Measurements from ENCODE around the gene RUNDC1. TPM values are rescaled to one million over a fixed set of nuclear protein-coding genes. Genes with fewer than 3 reads are reported as not detected.
"Not testable (repeated sequence)": the region's sequence is repeated elsewhere in the genome, so short reads cannot be mapped to it uniquely, and the experiment has no call there.

Gene RUNDC1
- polyA plus RNA-seq (2012; ENCODE audit: missing spikeins), result 10.7 TPM

DNA sequence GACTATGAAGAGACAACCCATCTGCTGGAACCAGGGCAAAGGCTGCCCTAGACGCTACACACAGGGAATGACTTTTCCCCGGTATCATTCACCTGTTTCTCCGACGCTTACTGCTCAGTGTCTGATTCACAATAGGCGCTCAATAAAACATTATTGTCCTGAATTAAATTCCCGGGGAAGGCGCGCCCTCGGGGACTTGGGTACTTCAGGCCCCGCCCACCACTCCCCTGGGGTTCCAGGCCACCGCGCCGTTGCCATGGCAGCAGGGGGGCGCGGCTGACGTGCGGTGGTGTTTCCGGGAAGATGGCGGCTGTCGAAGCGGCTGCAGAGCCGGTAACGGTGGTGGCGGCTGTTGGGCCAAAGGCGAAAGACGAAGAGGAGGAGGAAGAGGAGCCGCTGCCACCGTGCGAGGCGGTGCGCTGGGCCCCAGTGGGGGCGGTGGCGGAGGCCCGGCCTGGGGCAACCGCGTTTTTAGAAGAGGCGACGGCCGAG is at the start of gene RUNDC1:
Gene RUNDC1, plus strand, starts transcription at position 292 of the 492 bp plus-strand sequence. Its CDS starts 12 bp downstream, at position 304.
- FAIRE-seq, result peak; percentile 67
- TF ChIP-seq POLR2AphosphoS5 (IDR thresholded peaks at IDR 0.05; ENCODE audit: low read depth, low read length) (no peak), POLR2A (IDR thresholded peaks at IDR 0.05; ENCODE audit: low read depth, low read length) (peak; percentile 68; the same call in 1 of the 2 replicates), TAF1 (IDR thresholded peaks at IDR 0.05; ENCODE audit: borderline replicate concordance, low read depth, low read length) (peak; percentile 38; the same call in 1 of the 2 replicates)
- DNase-seq (ENCODE audit: insufficient read length), result peak; percentile 92

- DNase-seq (ENCODE audit: insufficient read length), result no peak
- FAIRE-seq, result peak; percentile 61
- TF ChIP-seq POLR2A (IDR thresholded peaks at IDR 0.05; ENCODE audit: low read depth, low read length) (no peak), TAF1 (IDR thresholded peaks at IDR 0.05; ENCODE audit: borderline replicate concordance, low read depth, low read length) (no peak), POLR2AphosphoS5 (IDR thresholded peaks at IDR 0.05; ENCODE audit: low read depth, low read length) (no peak)
Observed at GRCh38 chr17:42937712-42938596, 42.4 kb upstream of the RUNDC1 start.

- no peak for FAIRE-seq
- no peak for TF ChIP-seq POLR2A (IDR thresholded peaks at IDR 0.05; ENCODE audit: low read depth, low read length)
- TF ChIP-seq TAF1 (IDR thresholded peaks at IDR 0.05; ENCODE audit: borderline replicate concordance, low read depth, low read length), result no peak
- no peak for TF ChIP-seq POLR2AphosphoS5 (IDR thresholded peaks at IDR 0.05; ENCODE audit: low read depth, low read length)
Observed at GRCh38 chr17:42944211-42944610, 36.2 kb upstream of the RUNDC1 start.

GRCh38 chr17:42946812-42947211 is 33.6 kb upstream of the RUNDC1 start:
- DNase-seq (ENCODE audit: insufficient read length), result no peak
- FAIRE-seq, result no peak
- TF ChIP-seq POLR2AphosphoS5 (IDR thresholded peaks at IDR 0.05; ENCODE audit: low read depth, low read length), result no peak
- no peak for TF ChIP-seq TAF1 (IDR thresholded peaks at IDR 0.05; ENCODE audit: borderline replicate concordance, low read depth, low read length)
- TF ChIP-seq POLR2A (IDR thresholded peaks at IDR 0.05; ENCODE audit: low read depth, low read length), result no peak

More at GRCh38 chr17:42944211-42944610, 36.2 kb upstream of the RUNDC1 start:
- DNase-seq (ENCODE audit: insufficient read length), result no peak

GRCh38 chr17:42950044-42950783 is 30.2 kb upstream of the RUNDC1 start:
- TF ChIP-seq TAF1 (IDR thresholded peaks at IDR 0.05; ENCODE audit: borderline replicate concordance, low read depth, low read length) (no peak), POLR2AphosphoS5 (IDR thresholded peaks at IDR 0.05; ENCODE audit: low read depth, low read length) (no peak), POLR2A (IDR thresholded peaks at IDR 0.05; ENCODE audit: low read depth, low read length) (no peak)
- FAIRE-seq (no peak), DNase-seq (ENCODE audit: insufficient read length) (no peak)

GRCh38 chr17:42953669-42954068 is 26.7 kb upstream of the RUNDC1 start:
- DNase-seq (ENCODE audit: insufficient read length) (no peak), FAIRE-seq (no peak)
- no peak for TF ChIP-seq POLR2A (IDR thresholded peaks at IDR 0.05; ENCODE audit: low read depth, low read length)
- TF ChIP-seq POLR2AphosphoS5 (IDR thresholded peaks at IDR 0.05; ENCODE audit: low read depth, low read length), result no peak
- no peak for TF ChIP-seq TAF1 (IDR thresholded peaks at IDR 0.05; ENCODE audit: borderline replicate concordance, low read depth, low read length)

DNA sequence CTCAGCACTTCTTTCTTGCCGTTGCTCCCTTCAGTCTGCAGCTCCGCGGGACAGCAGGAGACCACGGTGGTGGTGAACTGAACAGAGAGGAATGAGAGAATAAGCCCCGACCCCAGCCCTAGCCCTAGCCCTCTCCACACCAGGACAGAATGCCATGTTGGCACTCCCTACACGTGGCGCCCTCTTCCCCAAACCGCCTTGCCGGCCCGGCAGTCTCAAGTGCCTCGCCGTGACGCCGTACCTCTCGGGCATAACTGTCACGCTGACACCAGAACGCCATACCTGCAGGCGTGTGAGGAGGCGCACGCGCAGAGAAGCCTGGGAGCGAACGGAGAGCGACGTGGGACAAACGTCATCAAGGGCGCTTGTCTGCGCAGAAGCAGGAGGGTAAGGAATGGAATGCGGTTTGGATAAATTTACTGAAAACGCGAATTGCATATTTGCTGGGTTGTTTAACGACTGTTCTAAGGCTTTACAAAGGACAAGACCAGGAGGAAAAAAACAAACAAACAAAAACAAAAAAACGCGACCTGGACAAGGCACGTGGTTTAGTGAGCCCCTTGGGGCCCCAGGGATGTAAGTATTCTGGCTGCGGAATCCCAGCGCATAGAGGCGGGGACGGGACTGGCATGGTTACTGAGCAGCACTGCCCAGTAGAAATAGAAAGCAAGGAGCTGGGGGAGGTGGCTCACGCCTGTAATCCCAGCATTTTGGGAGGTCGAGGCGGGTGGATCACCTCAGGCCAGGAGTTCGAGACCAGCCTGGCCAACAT is 16.0 kb upstream of the RUNDC1 start, which contains the start of gene AARSD1:
Gene AARSD1, minus strand, starts transcription at position 294 of the 772 bp plus-strand sequence. Its CDS starts 14 bp downstream, at position 280.
- TF ChIP-seq POLR2AphosphoS5 (IDR thresholded peaks at IDR 0.05; ENCODE audit: low read depth, low read length), result peak; percentile 94
- peak; percentile 96 for TF ChIP-seq POLR2A (IDR thresholded peaks at IDR 0.05; ENCODE audit: low read depth, low read length)
- peak; percentile 74 for TF ChIP-seq TAF1 (IDR thresholded peaks at IDR 0.05; ENCODE audit: borderline replicate concordance, low read depth, low read length)
- DNase-seq (ENCODE audit: insufficient read length) (peak; percentile 80), FAIRE-seq (peak; percentile 96)

- no peak for FAIRE-seq
Observed at GRCh38 chr17:42967925-42968324, 12.4 kb upstream of the RUNDC1 start.

GRCh38 chr17:42969001-42969581 is 11.3 kb upstream of the RUNDC1 start:
- TF ChIP-seq POLR2A (IDR thresholded peaks at IDR 0.05; ENCODE audit: low read depth, low read length) (no peak), POLR2AphosphoS5 (IDR thresholded peaks at IDR 0.05; ENCODE audit: low read depth, low read length) (no peak), TAF1 (IDR thresholded peaks at IDR 0.05; ENCODE audit: borderline replicate concordance, low read depth, low read length) (no peak)
- no peak for DNase-seq (ENCODE audit: insufficient read length)
- FAIRE-seq, result no peak

More at GRCh38 chr17:42967925-42968324, 12.4 kb upstream of the RUNDC1 start:
- TF ChIP-seq POLR2AphosphoS5 (IDR thresholded peaks at IDR 0.05; ENCODE audit: low read depth, low read length) (no peak), POLR2A (IDR thresholded peaks at IDR 0.05; ENCODE audit: low read depth, low read length) (no peak), TAF1 (IDR thresholded peaks at IDR 0.05; ENCODE audit: borderline replicate concordance, low read depth, low read length) (no peak)
- no peak for DNase-seq (ENCODE audit: insufficient read length)

GRCh38 chr17:42971589-42971988 is 8.8 kb upstream of the RUNDC1 start:
- TF ChIP-seq POLR2A (IDR thresholded peaks at IDR 0.05; ENCODE audit: low read depth, low read length) (no peak), POLR2AphosphoS5 (IDR thresholded peaks at IDR 0.05; ENCODE audit: low read depth, low read length) (no peak), TAF1 (IDR thresholded peaks at IDR 0.05; ENCODE audit: borderline replicate concordance, low read depth, low read length) (no peak)
- FAIRE-seq (no peak), DNase-seq (ENCODE audit: insufficient read length) (no peak)

- not testable (repeated sequence) for FAIRE-seq; DNase-seq (ENCODE audit: insufficient read length)
Observed at GRCh38 chr17:42973323-42973722, 7.0 kb upstream of the RUNDC1 start.
